SK-N-SH treated with all-trans-retinoic acid at 6 μM for 48 hours (cell line): Measurements from ENCODE around the gene LYL1.

ENCODE experiments used
- ATAC-seq: fragments of 200-7000 bp; cut with Tn5 transposase; 3 replicates; pipeline ENCODE4 v1.9.1; 2020; ENCODE audit warnings: mild to moderate bottlenecking, moderate library complexity
- ARNTL ChIP-seq: fragments of 450-650 bp; formaldehyde crosslinking; IDR thresholded peaks from 2 replicates; pipeline ENCODE4 v1.5.0; 2020; ENCODE audit warnings: low read depth, mild to moderate bottlenecking, moderate library complexity, borderline replicate concordance
- BACH2 ChIP-seq: fragments of 250-450 bp; sonication (Bioruptor Pico); IDR thresholded peaks from 2 replicates; pipeline ENCODE4 v1.9.0; 2021; ENCODE audit warnings: mild to moderate bottlenecking, borderline replicate concordance
- CSDC2 ChIP-seq: fragments of 250-450 bp; sonication (Bioruptor Pico); IDR thresholded peaks from 2 replicates; pipeline ENCODE4 v1.5.0; 2020; ENCODE audit warnings: mild to moderate bottlenecking, moderate library complexity
- GLIS3 ChIP-seq: fragments of 250-450 bp; sonication (Bioruptor Pico); IDR thresholded peaks from 2 replicates; pipeline ENCODE4 v1.5.0; 2020; ENCODE audit warnings: mild to moderate bottlenecking, moderate library complexity
- ISL1 ChIP-seq: fragments of 250-450 bp; sonication (Bioruptor Pico); IDR thresholded peaks from 2 replicates; pipeline ENCODE4 v2.1.2; 2022; ENCODE audit warnings: mild to moderate bottlenecking, moderate library complexity
- OSR1 ChIP-seq: fragments of 250-450 bp; sonication (Bioruptor Pico); IDR thresholded peaks from 2 replicates; pipeline ENCODE4 v1.8.0; 2022; ENCODE audit warnings: moderate library complexity, mild to moderate bottlenecking, inconsistent platforms
- PPARA ChIP-seq: fragments of 250-450 bp; sonication (Bioruptor Pico); IDR thresholded peaks from 2 replicates; pipeline ENCODE4 v1.5.0; 2020; ENCODE audit warnings: mild to moderate bottlenecking, borderline replicate concordance
- RARB ChIP-seq: fragments of 250-450 bp; sonication (Bioruptor Pico); IDR thresholded peaks from 2 replicates; pipeline ENCODE4 v1.8.0; 2021; ENCODE audit warnings: mild to moderate bottlenecking, moderate library complexity
- SNAI2 ChIP-seq: fragments of 250-450 bp; sonication (Bioruptor Pico); IDR thresholded peaks from 2 replicates; pipeline ENCODE4 v1.5.0; 2020; ENCODE audit warnings: mild to moderate bottlenecking, moderate library complexity
- TCF4 ChIP-seq: fragments of 250-450 bp; sonication (Bioruptor Pico); IDR thresholded peaks from 2 replicates; pipeline ENCODE4 v1.8.0; 2021; ENCODE audit warnings: mild to moderate bottlenecking, moderate library complexity, borderline replicate concordance
- TOX ChIP-seq: fragments of 250-450 bp; sonication (Bioruptor Pico); IDR thresholded peaks from 2 replicates; pipeline ENCODE4 v1.8.0; 2021; ENCODE audit warnings: mild to moderate bottlenecking, moderate library complexity, borderline replicate concordance
- ZC3H10 ChIP-seq: fragments of 250-450 bp; sonication (Bioruptor Pico); IDR thresholded peaks from 2 replicates; pipeline ENCODE4 v1.5.1; 2021; ENCODE audit warnings: mild to moderate bottlenecking, moderate library complexity
- ZFP3 ChIP-seq: fragments of 250-450 bp; sonication (Bioruptor Pico); IDR thresholded peaks from 2 replicates; pipeline ENCODE4 v1.5.0; 2020; ENCODE audit warnings: mild to moderate bottlenecking, moderate library complexity
- ZFP30 ChIP-seq: fragments of 450-650 bp; formaldehyde crosslinking; IDR thresholded peaks from 2 replicates; pipeline ENCODE4 v1.5.0; 2022; ENCODE audit warnings: mild to moderate bottlenecking, moderate library complexity
- ZNF565 ChIP-seq: fragments of 450-650 bp; formaldehyde crosslinking; conservative IDR thresholded peaks from 2 replicates; pipeline ENCODE4 v1.5.0; 2020; ENCODE audit warnings: low read depth, mild to moderate bottlenecking, moderate library complexity
- ZNF70 ChIP-seq: fragments of 450-650 bp; formaldehyde crosslinking; IDR thresholded peaks from 2 replicates; pipeline ENCODE4 v1.5.0; 2020; ENCODE audit warnings: mild to moderate bottlenecking, moderate library complexity
- ZNF8 ChIP-seq: fragments of 450-650 bp; formaldehyde crosslinking; IDR thresholded peaks from 2 replicates; pipeline ENCODE4 v1.5.0; 2020; ENCODE audit warnings: mild to moderate bottlenecking, moderate library complexity
- TF ChIP-seq, protein P1 (sequence below): fragments of 250-450 bp; sonication (Bioruptor Pico); IDR thresholded peaks from 2 replicates; pipeline ENCODE4 v1.5.1; 2020; ENCODE audit warnings: low read depth, mild to moderate bottlenecking, moderate library complexity
- TF ChIP-seq, protein P2 (sequence below): fragments of 250-450 bp; sonication (Bioruptor Pico); IDR thresholded peaks from 2 replicates; pipeline ENCODE4 v1.5.0; 2020; ENCODE audit warnings: mild to moderate bottlenecking, moderate library complexity
- TF ChIP-seq, protein P3 (sequence below): fragments of 250-450 bp; sonication (Bioruptor Pico); IDR thresholded peaks from 2 replicates; pipeline ENCODE4 v1.8.0; 2020; ENCODE audit warnings: mild to moderate bottlenecking, moderate library complexity, borderline replicate concordance
- TF ChIP-seq, protein P4 (sequence below): fragments of 250-450 bp; sonication (Bioruptor Pico); IDR thresholded peaks from 2 replicates; pipeline ENCODE4 v1.5.1; 2021; ENCODE audit warnings: mild to moderate bottlenecking, moderate library complexity

Gene LYL1

DNA sequence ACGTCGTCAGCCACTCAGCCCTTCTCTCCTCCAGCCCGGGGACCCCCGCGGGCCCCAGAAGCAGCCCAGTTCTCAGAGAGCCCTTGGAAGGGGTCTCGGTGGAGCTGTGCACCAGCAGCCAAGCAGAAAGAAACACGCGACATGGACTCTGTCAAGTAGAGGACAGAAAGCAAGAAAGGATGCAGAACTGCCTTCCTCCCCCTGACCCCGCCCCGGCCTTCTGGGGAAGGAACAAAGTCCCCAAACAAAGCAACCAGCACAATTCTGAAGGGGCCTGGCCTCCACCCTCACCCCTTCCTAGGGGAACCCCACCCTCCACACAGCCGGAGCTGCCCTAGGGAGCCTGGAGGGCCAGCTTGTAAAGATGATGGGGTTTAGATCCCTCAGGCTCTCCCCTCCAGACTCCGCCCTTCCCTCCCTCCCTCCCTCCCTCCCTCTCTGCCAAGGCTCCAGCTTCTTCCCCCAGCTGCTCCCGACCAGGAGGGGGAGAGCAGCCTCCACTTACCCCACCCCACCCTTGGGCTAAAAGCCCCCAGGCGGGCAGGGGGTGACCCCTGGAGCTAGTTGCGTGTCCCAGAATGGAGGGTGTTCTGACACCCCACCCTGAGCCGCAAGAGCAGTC, 7.8 kb downstream of the LYL1 start:
- TF ChIP-seq ZC3H10 = no peak
- no peak for TF ChIP-seq ZFP30
- no peak for TF ChIP-seq TCF4 (CRISPR knock-in tag)
- no peak for TF ChIP-seq BACH2
- no peak for TF ChIP-seq SNAI2 (CRISPR knock-in tag)
- TF ChIP-seq, protein P1, sequence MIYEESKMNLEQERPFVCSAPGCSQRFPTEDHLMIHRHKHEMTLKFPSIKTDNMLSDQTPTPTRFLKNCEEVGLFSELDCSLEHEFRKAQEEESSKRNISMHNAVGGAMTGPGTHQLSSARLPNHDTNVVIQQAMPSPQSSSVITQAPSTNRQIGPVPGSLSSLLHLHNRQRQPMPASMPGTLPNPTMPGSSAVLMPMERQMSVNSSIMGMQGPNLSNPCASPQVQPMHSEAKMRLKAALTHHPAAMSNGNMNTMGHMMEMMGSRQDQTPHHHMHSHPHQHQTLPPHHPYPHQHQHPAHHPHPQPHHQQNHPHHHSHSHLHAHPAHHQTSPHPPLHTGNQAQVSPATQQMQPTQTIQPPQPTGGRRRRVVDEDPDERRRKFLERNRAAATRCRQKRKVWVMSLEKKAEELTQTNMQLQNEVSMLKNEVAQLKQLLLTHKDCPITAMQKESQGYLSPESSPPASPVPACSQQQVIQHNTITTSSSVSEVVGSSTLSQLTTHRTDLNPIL (CRISPR knock-in tag) = no peak
- TF ChIP-seq, all 23 proteins: peak for 0
- no peak for ATAC-seq

DNA sequence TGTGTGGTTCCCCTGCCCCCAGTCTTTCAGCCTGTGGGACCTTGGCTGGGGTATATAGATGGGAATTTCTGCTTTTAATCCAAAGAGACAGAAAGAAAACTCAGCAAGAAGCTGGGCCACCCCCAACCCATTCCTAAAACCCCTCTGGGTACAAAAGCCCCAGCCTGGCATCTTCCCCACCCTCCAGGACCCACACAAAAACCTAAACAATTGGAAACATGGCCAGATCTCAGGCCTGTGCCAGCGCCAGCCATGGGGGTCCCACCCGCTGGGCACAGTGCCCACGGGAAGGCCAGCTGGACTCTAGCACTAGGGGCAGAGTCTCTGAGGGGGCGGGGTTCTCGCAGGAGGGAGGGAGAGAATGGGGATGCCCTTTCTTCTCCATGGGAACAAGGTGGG, 8.6 kb downstream of the LYL1 start:
- ATAC-seq = no peak
- TF ChIP-seq PPARA (CRISPR knock-in tag) (no peak), ARNTL (CRISPR knock-in tag) (no peak), GLIS3 (CRISPR knock-in tag) (no peak), CSDC2 (CRISPR knock-in tag) (no peak), OSR1 (no peak), ZNF8 (CRISPR knock-in tag) (no peak), SNAI2 (CRISPR knock-in tag) (no peak)

DNA sequence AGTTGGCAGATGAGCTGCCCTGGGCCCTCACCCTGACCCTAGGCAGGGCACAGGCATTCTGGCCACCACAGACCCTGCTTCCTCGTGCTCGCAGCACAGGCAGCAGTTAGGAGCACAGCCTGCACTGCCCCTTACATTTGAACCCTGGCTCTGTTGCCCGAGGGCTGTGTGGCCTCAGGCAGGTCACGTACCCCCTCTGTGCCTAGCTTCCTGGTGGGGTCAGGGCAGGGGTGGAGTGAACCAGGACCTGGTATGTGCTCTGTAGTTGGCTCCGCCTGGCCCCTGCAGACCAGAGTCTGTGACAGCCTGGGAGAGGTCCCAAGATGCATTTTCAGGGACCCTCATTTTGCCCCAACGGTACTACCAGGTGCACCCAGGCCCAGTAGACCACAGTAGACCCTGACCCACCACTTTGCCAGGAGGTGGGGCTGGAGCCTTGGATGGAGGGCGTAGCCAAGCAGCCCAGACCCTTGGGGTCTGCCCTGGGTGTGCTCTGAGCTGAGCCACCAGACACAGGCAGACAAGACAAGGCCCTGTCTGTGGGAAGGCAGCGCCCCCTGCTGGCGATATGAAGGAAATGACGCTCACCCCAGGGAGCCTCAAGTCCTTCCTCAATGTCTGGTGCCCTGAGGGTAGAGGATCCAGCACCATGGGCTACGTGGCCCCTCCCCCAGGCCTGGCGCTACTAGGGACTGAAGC, 9.1 kb downstream of the LYL1 start:
- peak; percentile 84 for ATAC-seq
- TF ChIP-seq TCF4 (CRISPR knock-in tag) = no peak
- TF ChIP-seq, protein P2, sequence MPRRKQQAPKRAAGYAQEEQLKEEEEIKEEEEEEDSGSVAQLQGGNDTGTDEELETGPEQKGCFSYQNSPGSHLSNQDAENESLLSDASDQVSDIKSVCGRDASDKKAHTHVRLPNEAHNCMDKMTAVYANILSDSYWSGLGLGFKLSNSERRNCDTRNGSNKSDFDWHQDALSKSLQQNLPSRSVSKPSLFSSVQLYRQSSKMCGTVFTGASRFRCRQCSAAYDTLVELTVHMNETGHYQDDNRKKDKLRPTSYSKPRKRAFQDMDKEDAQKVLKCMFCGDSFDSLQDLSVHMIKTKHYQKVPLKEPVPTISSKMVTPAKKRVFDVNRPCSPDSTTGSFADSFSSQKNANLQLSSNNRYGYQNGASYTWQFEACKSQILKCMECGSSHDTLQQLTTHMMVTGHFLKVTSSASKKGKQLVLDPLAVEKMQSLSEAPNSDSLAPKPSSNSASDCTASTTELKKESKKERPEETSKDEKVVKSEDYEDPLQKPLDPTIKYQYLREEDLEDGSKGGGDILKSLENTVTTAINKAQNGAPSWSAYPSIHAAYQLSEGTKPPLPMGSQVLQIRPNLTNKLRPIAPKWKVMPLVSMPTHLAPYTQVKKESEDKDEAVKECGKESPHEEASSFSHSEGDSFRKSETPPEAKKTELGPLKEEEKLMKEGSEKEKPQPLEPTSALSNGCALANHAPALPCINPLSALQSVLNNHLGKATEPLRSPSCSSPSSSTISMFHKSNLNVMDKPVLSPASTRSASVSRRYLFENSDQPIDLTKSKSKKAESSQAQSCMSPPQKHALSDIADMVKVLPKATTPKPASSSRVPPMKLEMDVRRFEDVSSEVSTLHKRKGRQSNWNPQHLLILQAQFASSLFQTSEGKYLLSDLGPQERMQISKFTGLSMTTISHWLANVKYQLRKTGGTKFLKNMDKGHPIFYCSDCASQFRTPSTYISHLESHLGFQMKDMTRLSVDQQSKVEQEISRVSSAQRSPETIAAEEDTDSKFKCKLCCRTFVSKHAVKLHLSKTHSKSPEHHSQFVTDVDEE (CRISPR knock-in tag) = no peak

DNA sequence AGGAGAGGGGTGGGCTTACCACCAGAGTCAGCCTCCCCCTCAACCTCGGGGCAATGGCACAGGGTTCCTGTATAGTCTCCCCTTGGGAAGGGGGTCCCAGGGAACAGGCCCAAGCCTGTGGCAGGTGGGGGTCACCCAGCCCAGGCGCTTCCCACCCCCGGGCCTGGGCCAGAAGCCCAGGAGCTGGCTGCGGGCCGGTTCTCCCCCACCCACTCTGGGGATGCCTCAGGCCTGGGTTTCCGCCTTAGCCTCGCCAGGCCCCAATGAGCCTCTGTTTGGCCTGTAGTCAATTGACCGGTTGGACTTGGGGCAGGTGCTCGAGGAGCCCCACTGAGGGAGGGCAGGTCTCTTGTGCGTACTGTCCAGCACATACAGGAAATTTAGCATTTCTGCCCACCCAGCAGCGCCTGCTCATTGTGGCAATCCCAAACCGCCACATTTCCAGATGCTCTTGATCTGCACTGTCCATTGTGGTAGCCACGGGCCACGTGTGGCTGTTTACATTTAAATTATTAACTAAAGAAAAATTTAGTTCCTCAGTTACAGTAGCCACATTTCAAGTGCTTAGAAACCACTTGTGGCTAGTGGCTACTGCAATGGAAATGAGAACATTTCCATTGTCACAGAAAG, 9.9 kb downstream of the LYL1 start:
- TF ChIP-seq ZNF565 = no peak
- TF ChIP-seq RARB = no peak
- no peak for TF ChIP-seq ARNTL (CRISPR knock-in tag)
- no peak for TF ChIP-seq ZFP3
- no peak for TF ChIP-seq ZNF70 (CRISPR knock-in tag)
- TF ChIP-seq, protein P2 (CRISPR knock-in tag) = no peak
- TF ChIP-seq, protein P3, sequence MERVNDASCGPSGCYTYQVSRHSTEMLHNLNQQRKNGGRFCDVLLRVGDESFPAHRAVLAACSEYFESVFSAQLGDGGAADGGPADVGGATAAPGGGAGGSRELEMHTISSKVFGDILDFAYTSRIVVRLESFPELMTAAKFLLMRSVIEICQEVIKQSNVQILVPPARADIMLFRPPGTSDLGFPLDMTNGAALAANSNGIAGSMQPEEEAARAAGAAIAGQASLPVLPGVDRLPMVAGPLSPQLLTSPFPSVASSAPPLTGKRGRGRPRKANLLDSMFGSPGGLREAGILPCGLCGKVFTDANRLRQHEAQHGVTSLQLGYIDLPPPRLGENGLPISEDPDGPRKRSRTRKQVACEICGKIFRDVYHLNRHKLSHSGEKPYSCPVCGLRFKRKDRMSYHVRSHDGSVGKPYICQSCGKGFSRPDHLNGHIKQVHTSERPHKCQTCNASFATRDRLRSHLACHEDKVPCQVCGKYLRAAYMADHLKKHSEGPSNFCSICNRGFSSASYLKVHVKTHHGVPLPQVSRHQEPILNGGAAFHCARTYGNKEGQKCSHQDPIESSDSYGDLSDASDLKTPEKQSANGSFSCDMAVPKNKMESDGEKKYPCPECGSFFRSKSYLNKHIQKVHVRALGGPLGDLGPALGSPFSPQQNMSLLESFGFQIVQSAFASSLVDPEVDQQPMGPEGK (CRISPR knock-in tag) = no peak
- no peak for TF ChIP-seq ISL1
- TF ChIP-seq, protein P4, sequence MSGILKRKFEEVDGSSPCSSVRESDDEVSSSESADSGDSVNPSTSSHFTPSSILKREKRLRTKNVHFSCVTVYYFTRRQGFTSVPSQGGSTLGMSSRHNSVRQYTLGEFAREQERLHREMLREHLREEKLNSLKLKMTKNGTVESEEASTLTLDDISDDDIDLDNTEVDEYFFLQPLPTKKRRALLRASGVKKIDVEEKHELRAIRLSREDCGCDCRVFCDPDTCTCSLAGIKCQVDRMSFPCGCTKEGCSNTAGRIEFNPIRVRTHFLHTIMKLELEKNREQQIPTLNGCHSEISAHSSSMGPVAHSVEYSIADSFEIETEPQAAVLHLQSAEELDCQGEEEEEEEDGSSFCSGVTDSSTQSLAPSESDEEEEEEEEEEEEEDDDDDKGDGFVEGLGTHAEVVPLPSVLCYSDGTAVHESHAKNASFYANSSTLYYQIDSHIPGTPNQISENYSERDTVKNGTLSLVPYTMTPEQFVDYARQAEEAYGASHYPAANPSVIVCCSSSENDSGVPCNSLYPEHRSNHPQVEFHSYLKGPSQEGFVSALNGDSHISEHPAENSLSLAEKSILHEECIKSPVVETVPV (CRISPR knock-in tag) = no peak
- TF ChIP-seq OSR1 = no peak
- TF ChIP-seq ZC3H10 = no peak
- no peak for TF ChIP-seq BACH2
- no peak for TF ChIP-seq CSDC2 (CRISPR knock-in tag)
- TF ChIP-seq, protein P1 (CRISPR knock-in tag) = no peak
- TF ChIP-seq TOX = no peak
- ATAC-seq = no peak
